GM19351 (cell line): ENCODE results near the gene ANKS1B.
"Not testable (repeated sequence)": the region's sequence is repeated elsewhere in the genome, so short reads cannot be mapped to it uniquely, and the experiment has no call there.

Experiments used
- ATAC-seq: cut with Tn5 transposase; IDR thresholded peaks from one replicate; pipeline ENCODE4 v1.9.1; 2021; ENCODE audit warnings: mild to moderate bottlenecking, moderate library complexity; ENCODE audit not compliant: unreplicated experiment

ANKS1B gene

GRCh38 chr12:99287136-99287535, 697.6 kb downstream of the ANKS1B start:
- no peak for ATAC-seq

GRCh38 chr12:99284161-99284560, 700.6 kb downstream of the ANKS1B start:
- ATAC-seq = no peak

GRCh38 chr12:99282624-99283023, 702.1 kb downstream of the ANKS1B start:
- no peak for ATAC-seq

GRCh38 chr12:99282086-99282485, 702.6 kb downstream of the ANKS1B start:
- no peak for ATAC-seq

GRCh38 chr12:99281277-99281676, 703.5 kb downstream of the ANKS1B start:
- ATAC-seq = peak; percentile 53

- no peak for ATAC-seq
Observed at GRCh38 chr12:99278899-99279298, 705.8 kb downstream of the ANKS1B start.

DNA sequence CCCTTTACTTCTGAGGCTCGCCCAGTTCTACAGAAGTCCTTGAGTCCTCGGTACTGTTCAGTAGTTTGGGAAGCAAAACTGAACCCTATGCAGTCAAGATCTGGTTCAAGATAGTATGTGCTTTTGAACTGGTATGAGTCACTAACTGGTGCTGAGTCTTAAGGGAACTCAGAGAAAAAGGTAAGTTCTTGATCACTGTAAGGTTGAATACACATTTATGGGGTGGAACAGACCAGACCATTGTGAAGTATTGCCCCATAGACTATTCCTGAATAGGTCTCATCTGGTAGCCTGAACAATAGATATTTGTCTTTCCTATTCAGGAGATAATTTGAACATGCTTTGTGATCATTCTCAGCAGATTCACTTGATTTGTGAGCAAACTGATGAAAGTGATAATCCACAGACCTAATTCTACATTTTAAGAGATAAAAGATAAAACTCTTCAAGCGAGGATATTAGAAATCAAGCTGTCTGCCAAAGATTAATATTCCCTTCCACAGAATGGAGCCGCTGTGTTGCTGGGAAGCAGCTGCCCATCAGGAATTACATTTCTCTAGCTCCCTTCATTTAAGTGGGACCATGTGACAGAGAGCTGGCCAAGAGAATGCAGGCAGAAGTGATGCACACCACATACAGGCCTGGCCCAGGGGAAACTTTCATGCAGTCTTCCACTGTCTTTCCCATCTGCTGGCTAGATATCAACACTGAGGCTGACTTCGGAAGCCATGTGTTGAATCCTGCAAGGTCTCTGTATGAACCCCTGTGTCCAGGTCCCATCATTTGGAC, 707.0 kb downstream of the ANKS1B start:
- no peak for ATAC-seq

DNA sequence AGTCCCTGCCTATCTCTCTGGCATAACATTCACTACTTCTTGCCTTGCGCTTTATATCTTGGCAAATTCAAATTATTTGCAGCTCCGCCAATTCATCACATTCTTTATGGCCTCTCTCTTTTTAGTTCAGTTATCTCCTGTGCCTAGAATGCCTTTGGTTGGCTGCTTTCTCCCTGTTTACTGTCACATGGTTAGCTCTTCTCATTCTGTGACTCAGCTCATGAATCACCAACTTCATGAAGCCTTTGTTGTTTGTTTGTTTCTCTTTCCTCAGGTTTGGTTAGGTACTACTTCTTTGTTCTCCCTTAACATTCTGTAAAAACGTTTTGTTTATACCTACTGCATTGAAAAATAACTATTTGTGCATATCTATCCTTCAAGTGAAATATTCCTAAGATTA, 713.7 kb downstream of the ANKS1B start:
- no peak for ATAC-seq

DNA sequence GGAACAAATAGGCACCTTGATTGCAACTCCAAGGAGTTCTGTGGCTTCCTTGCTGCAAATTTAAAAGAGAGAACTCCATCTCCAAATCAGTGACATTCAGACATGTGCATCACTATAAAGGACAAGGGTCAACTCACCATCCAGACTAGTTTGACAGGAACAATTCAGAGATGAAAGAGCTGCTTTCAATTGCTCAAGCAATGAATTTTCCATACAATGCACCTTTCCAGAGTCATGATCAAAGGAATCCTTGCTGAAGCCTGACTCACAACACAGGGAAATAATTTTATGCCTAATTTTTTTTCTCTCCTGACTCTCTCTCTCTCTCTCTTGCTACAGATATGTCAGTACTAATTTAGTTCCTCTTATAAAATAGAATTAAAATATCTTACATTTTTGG, 717.7 kb downstream of the ANKS1B start:
- no peak for ATAC-seq

DNA sequence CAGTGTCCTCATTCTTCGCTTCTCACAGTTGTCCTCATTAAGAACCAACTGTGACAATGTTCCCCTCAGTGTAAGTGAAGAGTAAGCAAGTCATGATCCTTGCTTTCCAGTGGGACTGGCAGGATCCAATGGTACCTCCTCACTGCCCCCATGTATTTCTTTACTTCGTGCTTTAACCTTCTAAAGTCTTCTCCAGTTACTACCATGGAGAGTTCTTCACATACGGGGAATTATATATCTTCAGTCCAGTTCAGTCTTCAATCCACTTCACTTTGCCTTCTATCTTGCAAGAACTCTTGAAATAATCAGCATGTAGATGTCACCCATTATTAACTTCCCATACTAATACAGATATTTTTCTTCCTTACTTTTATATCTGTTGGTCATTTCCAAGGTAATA, 719.1 kb downstream of the ANKS1B start:
- ATAC-seq = no peak

DNA sequence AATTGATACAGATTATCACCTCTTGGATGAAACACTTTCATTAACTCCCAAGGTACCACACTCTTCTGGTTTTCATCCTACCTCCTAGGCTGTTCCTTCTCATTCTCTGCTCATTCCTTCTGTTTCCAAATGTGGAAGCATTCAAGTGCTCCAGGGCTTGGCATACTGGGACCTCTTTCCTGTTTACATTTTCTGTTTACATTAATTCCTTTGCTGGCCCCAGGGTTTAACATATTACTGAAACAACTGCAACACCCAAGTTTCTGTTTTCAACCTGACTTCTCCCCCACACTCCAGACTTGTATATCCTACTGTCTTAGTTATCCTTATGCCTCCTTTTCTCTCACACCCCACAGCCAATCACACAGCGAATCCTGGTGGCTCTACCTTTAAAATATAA, 723.5 kb downstream of the ANKS1B start:
- no peak for ATAC-seq

GRCh38 chr12:99260456-99260996, 724.2 kb downstream of the ANKS1B start:
- ATAC-seq = no peak

DNA sequence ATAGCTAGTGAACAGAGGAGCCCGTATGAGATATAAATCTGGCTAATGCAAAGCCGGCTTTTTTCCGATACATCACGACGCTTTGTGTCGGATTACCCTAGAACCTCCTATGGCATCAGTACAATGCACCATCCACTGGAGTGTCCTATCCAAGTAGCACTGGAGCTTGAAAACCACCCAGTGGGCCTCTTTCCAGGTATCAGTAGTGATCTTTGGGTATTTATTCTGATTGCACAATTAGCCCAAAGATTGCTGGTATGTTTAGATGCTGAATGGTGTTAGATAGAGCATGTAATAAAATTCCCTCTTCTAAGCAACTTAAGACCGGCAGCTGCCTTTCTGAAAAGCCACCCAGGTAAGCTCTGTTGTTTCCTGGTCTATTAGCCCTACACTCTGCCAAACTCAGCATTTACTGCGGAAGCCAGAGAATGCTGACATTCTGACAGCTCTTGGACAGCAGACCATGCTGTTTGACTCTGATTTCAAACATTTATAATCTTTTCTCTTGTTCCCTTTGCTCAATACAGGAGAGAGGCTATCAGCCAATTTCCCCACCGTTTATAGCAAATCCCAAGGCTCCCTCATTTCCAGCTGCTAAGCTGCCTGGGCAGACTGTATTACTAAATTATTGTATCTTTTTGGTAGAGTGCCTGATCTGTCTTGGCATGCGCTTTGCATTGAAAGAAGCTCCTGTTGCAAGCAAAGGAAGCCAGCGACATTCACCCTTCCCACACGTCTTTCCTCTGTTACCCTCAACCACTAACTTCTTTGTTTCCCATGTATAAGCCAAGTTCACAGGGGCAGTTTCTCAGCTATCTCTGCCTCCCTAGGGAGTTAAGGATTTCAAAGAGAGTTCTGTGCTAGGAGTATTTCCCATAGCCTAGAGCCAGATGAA, 725.4 kb downstream of the ANKS1B start:
- no peak for ATAC-seq

DNA sequence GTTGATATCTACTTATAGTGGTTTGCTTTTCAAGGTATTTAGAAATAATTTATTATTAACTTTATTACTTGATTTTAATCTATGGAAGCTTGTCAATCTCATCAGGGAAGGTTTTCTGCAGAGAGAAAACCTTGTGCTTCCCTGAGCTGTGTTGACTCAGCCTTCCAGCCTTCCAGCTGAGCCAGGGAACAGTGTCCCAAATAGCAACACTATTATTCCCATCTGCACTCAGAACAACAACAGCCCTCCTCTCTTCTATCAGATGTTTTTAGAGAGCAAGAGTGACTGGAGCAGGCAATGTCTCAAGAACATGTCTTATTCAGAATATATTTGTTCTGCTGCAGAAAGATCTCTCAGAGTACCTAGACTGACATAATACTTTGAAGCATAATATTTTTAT, 727.1 kb downstream of the ANKS1B start:
- ATAC-seq = no peak

- ATAC-seq = no peak
Observed at GRCh38 chr12:99253068-99253467, 731.7 kb downstream of the ANKS1B start.

DNA sequence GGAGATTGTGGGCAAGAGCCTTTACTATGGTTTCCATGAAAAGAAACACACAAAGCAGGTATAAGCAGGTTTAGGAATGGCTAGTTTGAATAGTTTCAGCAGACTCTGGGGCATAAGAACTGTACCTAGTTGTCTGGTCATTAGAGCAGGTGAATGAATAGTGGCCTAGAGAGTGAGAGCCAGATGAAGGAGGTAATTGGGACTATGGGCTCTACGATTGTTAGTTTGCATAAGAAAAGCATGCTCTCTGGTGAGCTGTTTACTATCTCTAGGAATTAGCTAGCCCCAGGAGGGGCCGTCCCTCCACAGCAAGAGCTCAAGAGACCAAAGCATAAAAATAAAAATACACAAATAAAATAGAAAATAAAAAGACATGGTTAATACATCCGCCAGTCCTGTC, 734.6 kb downstream of the ANKS1B start:
- no peak for ATAC-seq

GRCh38 chr12:99249543-99249942, 735.2 kb downstream of the ANKS1B start:
- ATAC-seq = no peak

GRCh38 chr12:99237907-99238538, 746.7 kb downstream of the ANKS1B start:
- ATAC-seq = not testable (repeated sequence)

- no peak for ATAC-seq
Observed at GRCh38 chr12:99235381-99235780, 749.4 kb downstream of the ANKS1B start.

DNA sequence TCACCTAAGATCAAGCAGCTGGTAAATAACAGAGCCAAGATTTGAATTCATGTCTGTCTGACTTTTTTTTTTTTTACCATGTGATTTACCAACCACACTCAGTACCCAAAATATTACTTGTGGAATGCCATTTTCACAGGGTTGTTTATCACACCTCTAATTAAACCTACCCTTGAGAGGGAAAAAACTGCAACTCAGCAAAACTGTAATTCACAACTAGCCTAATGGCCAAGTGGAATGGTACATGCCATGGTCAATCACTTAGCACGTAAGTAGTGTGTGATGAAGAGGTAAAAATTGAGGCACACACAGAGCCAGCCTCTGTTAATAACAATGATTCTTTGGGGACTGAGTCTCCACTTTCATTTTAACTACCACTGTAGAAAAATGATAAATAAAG, 750.0 kb downstream of the ANKS1B start:
- no peak for ATAC-seq

DNA sequence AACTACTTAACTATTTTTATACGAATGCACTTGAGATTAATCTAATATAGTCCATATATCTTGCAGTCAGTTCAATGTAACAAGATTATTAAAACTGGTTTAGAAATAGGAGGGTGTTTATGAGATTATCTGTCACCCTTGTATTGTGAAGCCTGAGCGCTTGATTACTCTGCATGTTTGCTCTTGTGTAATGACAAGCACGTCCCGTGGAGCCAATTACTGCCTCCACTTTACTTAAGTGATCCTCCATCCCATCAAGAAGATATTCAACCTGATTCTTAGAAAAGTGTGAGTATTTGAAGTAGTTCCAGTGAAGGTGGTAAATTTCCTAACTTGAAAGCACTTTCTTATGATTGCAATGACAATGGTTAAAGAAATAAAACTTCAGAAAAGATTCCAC, 752.4 kb downstream of the ANKS1B start:
- ATAC-seq = no peak
